Upper lobe of left lung (tissue), 6 donors: ENCODE results near the gene RPS3. TPM values are rescaled to one million over a fixed set of nuclear protein-coding genes. Genes with fewer than 3 reads are reported as not detected.

Experiments used
- ATAC-seq, 2 donors: fragments of 200-7000 bp; cut with Tn5 transposase; one replicate each; pipeline ENCODE4 v1.9.1; 2022; ENCODE audit warnings: mild to moderate bottlenecking in 2 of 2, moderate library complexity in 2 of 2; ENCODE audit not compliant: low FRiP score in 2 of 2
- DNase-seq, 2 donors: peaks; one replicate each; pipeline ENCODE4 v3.0.0-alpha.2; 2019 to 2020
- H3K27ac ChIP-seq, 4 donors: fragments of 200-600 bp; sonication (generic); one replicate each; pipeline ENCODE4 v1.5.1; 2016 to 2019
- H3K27me3 ChIP-seq, 4 donors: fragments of 200-600 bp; sonication (generic); one replicate each; pipeline ENCODE4 v1.5.1; 2017 to 2019
- H3K36me3 ChIP-seq, 4 donors: fragments of 200-600 bp; sonication (generic); one replicate each; pipeline ENCODE4 v1.5.1; 2016 to 2019
- H3K4me1 ChIP-seq, 4 donors: fragments of 200-600 bp; sonication (generic); one replicate each; pipeline ENCODE4 v1.5.1; 2018 to 2019
- H3K4me3 ChIP-seq, 4 donors: fragments of 200-600 bp; sonication (generic); one replicate each; pipeline ENCODE4 v1.5.1; 2017 to 2019; ENCODE audit warnings: mild to moderate bottlenecking in 2 of 4, moderate library complexity in 1 of 4
- H3K9me3 ChIP-seq, 4 donors: fragments of 200-600 bp; sonication (generic); one replicate each; pipeline ENCODE4 v1.5.1; 2018 to 2019
- EP300 ChIP-seq, 4 donors: sonication (generic); formaldehyde crosslinking; IDR thresholded peaks; one replicate each; pipeline ENCODE4 v1.5.1; 2017; ENCODE audit warnings: antibody characterized with exemption in 4 of 4, control low read depth in 2 of 4
- POLR2A ChIP-seq, 4 donors: fragments of 450-650 bp; IDR thresholded peaks; one replicate each; pipeline ENCODE4 v1.5.1; 2016 to 2017; ENCODE audit warnings: antibody characterized with exemption in 4 of 4, mild to moderate bottlenecking in 2 of 4
- POLR2AphosphoS5 ChIP-seq, 2 donors: sonication (generic); formaldehyde crosslinking; IDR thresholded peaks; one replicate each; pipeline ENCODE4 v1.5.1; 2017; ENCODE audit warnings: antibody characterized with exemption in 2 of 2
- WGBS, 2 donors: methylation state at CpG; one replicate each; pipeline ENCODE4 v1.1.5; 2017 to 2018; 5-methylcytosine and 5-hydroxymethylcytosine counted together
- total RNA-seq, 6 donors: library from RNA; depleted of rRNA in 4 of 6; stranded (reverse); fragments of >200 nt in 4 of 6; gene quantifications; one replicate each; pipeline versions ENCODE4 v1.1.0 to v1.2.1, GENCODE V29; 2016 to 2021
- TF ChIP-seq, protein P1 (sequence below), 6 experiments: fragments of 450-650 bp in 4 of 6; fragments of 200-600 bp in 2 of 6; sonication (generic) in 2 of 6; IDR thresholded peaks; one replicate each; pipeline ENCODE4 v1.5.1; 2016 to 2019; ENCODE audit warnings: antibody characterized with exemption in 6 of 6
- donor health status: DM: no; HTN: no; CAD: no; lungs with moderate emphysema.
- donor health status: DM: no; HTN: yes; CAD: no; lungs with severe emphysema.

RPS3 gene
- total RNA-seq, 6 donors from 2014 or later = 474 to 2,141 (median 1,268) TPM

DNA sequence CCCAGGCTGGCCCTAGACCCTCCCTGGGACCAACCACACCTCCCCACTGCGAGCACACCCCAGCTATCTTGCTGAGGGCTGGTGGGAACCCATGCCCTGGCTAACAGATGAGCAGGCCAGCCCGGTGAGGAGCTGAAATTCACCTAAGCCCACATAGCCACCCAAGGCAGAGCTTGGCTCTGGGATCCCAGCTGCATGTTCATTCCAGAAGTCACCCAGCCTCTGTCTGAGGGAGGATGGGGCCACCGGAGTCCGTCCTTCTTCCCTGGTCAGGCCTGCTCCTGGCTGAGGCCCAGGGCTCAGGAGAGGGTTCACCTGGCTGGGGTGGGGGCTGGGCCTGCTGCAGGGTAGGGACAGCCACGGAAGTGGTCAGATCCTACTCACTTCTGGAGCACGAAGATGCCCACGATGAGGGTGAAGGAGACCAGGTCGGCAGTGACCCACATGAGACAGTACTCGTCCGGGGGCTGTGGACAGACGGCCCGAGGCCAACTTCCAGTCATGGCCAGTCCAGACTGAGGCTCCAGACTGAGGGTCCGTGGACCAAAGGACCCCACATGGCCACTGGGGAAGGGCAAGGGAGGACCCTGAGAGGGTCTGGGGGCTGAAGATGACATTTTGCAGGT is 40.3 kb downstream of the RPS3 start:
- TF ChIP-seq POLR2A (IDR thresholded peaks at IDR 0.05) (no peak), EP300 (IDR thresholded peaks at IDR 0.05) (no peak), POLR2AphosphoS5 (IDR thresholded peaks at IDR 0.05) (no peak)
- TF ChIP-seq, protein P1, sequence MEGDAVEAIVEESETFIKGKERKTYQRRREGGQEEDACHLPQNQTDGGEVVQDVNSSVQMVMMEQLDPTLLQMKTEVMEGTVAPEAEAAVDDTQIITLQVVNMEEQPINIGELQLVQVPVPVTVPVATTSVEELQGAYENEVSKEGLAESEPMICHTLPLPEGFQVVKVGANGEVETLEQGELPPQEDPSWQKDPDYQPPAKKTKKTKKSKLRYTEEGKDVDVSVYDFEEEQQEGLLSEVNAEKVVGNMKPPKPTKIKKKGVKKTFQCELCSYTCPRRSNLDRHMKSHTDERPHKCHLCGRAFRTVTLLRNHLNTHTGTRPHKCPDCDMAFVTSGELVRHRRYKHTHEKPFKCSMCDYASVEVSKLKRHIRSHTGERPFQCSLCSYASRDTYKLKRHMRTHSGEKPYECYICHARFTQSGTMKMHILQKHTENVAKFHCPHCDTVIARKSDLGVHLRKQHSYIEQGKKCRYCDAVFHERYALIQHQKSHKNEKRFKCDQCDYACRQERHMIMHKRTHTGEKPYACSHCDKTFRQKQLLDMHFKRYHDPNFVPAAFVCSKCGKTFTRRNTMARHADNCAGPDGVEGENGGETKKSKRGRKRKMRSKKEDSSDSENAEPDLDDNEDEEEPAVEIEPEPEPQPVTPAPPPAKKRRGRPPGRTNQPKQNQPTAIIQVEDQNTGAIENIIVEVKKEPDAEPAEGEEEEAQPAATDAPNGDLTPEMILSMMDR (IDR thresholded peaks at IDR 0.05) = no peak
- Histone ChIP-seq H3K27ac (no peak overlapping the region), H3K4me1 (peaks cover 0 to 6% (median 2%) of the 10 kb centered on the region in 4 donors), H3K27me3 (no peaks in the 10 kb centered on the region), H3K36me3 (peaks cover 0 to 8% (median 3%) of the 10 kb centered on the region in 4 donors), H3K9me3 (no peaks in the 10 kb centered on the region), H3K4me3 (no peak overlapping the region)
- DNase-seq (no peak), ATAC-seq (no peak)
- 80 to 88% methylated on average over 4 to 12 of the region's 13 CpGs for WGBS, 2 donors

DNA sequence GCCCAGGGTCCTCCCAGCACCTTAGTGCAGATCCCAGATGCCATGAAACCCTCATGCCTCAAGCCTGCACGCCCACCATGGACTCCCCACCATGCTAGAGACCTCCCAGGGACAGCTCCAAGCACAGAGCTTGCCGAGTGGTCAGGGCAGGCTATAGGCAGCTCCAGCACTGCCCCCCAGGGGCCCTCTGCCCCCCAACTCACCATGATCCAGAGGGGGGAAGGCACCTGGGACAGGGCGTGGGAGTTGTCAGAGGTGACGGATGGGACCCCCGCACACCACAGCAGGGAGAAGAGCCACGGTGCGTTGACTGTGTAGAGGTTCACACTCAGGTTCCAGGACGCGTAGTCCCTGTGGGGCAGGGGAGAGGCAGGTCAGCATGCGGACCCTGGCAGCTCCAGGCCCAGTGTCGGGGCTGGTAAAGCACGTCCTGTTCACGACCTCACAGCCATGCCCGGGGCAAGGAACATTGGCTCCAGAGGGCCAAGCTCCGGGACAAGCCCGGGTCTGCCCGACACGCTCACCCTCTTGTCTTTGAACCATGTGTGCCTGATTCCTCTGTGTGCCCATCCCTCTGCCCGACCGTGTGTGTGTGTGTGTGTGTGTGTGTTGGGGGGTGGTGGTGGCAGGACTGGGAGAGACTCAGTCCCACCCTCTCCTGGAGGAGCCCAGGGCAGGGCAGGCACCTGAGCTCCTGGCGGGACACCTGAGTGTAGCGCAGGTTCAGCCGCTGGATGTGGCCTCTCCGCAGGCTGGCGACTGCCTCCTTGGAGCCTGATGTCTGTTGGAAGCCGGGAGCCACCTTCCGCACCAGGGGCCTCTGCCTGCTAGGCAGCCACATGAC is 41.9 kb downstream of the RPS3 start:
- Histone ChIP-seq H3K9me3 (no peaks in the 10 kb centered on the region), H3K36me3 (peaks cover 0 to 5% (median 0%) of the 10 kb centered on the region in 4 donors), H3K27ac (no peak overlapping the region), H3K27me3 (no peaks in the 10 kb centered on the region), H3K4me3 (no peak overlapping the region), H3K4me1 (peaks cover 0 to 6% (median 2%) of the 10 kb centered on the region in 4 donors)
- TF ChIP-seq EP300 (IDR thresholded peaks at IDR 0.05) (no peak), POLR2A (IDR thresholded peaks at IDR 0.05) (no peak), POLR2AphosphoS5 (IDR thresholded peaks at IDR 0.05) (no peak)
- TF ChIP-seq, protein P1 (IDR thresholded peaks at IDR 0.05) = no peak
- ATAC-seq (no peak), DNase-seq (no peak)
- 84 to 87% methylated on average over 11 to 27 of the region's 27 CpGs for WGBS, 2 donors

DNA sequence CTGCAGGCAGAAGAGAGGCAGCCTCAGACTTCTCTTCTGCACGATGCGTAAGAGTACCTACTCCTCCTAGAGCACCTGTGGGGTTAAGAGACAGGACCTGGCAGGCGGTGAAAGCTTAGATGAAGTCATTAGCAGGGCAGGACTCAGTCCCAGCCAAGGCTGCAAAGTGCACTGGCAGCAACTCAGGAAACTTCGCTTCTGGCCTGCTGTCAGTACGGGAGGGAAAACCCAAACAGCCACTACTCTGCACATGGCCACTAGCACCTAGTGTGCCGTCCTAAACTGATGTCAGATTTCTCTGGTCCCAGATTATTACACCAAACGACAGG is 42.5 kb downstream of the RPS3 start:
- TF ChIP-seq POLR2AphosphoS5 (IDR thresholded peaks at IDR 0.05) (no peak), EP300 (IDR thresholded peaks at IDR 0.05) (no peak)
- TF ChIP-seq, protein P1 (IDR thresholded peaks at IDR 0.05) = no peak
- whole genome bisulfite sequencing, 2 donors = 61 to 63% methylated on average over 7 of the region's 7 CpGs
- no peak for ATAC-seq
- Histone ChIP-seq H3K4me3 (no peak overlapping the region), H3K27me3 (no peaks in the 10 kb centered on the region), H3K9me3 (no peaks in the 10 kb centered on the region), H3K36me3 (peaks cover 0 to 5% (median 0%) of the 10 kb centered on the region in 4 donors), H3K4me1 (peaks cover 0 to 6% (median 2%) of the 10 kb centered on the region in 4 donors), H3K27ac (no peak overlapping the region)
- peak in 1 of 2 donors; percentile 36 for DNase-seq

DNA sequence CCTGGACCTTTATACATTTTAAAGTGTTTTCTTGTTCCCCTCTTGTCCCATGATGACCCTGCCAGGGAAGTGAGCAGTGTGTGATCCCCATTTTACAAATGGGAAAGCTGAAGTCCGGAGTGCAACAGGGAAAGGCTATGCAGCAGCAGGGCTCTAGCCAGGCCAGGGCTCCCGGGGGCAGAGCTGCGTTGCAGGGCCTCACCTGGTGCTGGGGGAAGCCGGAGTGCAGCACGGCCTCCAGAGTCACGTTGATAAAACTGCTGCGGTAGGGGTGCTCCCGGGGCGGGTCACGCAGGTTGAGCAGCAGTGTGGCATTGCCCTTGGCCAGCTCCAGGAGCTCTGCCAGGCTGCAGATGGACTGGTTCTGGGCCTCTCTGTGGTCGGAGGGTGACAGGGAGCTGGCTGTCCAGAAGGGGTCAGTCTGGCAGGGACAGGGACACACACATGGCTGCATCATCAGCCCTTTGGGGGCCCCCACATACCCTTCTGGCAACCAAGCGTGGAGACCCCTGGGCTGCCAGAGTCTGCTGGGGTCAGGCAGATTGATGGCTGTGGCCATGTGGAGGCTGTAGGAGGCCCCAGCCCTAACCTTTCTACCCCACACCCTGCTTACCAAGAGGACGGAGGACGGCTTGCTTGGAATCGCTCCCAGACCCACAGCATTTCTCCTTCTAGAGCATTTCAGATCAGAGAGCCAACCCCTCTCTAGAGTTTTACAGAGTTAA is 43.0 kb downstream of the RPS3 start:
- Histone ChIP-seq H3K27ac (no peak overlapping the region), H3K9me3 (no peaks in the 10 kb centered on the region), H3K4me3 (no peak overlapping the region), H3K36me3 (peaks cover 0 to 5% (median 0%) of the 10 kb centered on the region in 4 donors), H3K4me1 (peaks cover 0 to 6% (median 2%) of the 10 kb centered on the region in 4 donors), H3K27me3 (no peaks in the 10 kb centered on the region)
- WGBS, 2 donors = 78 to 85% methylated on average over 13 to 15 of the region's 15 CpGs
- no peak for DNase-seq
- TF ChIP-seq POLR2AphosphoS5 (IDR thresholded peaks at IDR 0.05) (no peak), POLR2A (IDR thresholded peaks at IDR 0.05) (no peak), EP300 (IDR thresholded peaks at IDR 0.05) (no peak)
- TF ChIP-seq, protein P1 (IDR thresholded peaks at IDR 0.05) = no peak
- ATAC-seq = no peak
